ENCODE measurements around the gene MC1R.
"Not testable (repeated sequence)": the region's sequence is repeated elsewhere in the genome, so short reads cannot be mapped to it uniquely, and the experiment has no call there.

The MC1R gene

DNA sequence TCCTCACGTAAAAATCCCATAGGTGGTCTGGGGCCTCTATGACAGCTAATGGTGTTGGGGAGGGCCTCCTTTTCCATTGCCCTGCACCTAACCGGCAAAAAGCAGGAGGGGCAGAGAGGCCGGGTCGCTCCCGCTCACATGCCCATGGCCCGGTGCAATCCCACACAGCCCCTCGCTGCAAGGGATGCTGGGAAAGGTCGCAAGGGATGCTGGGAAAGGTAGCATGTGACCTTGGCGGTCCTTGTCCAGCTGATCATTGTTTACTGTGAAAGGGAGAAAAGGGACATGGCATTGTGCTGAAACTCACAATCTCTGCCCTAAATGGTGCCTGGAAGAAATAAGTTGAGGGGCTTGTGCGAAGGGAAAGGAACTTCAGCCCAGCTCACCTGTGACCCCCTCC is 39.9 kb downstream of the MC1R start:
- DNase-seq (ENCODE audit: low read depth in 2 of 2), result no peak

GRCh38 chr16:89960966-89961365 is 42.3 kb downstream of the MC1R start:
- no peak for DNase-seq (ENCODE audit: low read depth in 2 of 2)

DNA sequence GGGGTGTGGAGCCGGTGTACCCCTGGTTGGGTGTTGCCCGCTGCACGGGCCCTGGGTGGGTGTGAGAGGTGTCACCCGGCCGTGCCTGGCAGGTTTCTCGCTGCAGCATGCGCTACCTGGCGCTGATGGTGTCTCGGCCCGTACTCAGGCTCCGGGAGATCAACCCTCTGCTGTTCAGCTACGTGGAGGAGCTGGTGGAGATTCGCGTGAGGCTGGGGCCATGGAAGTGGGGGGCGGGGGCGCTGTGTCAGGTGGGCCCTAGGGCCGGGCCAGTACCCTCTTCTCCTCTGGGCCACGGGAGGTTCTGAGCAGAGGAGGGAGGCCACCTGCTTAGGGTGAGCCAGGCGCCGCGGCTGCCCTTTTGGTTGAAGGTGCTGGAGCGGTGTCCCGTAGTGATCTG is 43.3 kb downstream of the MC1R start:
- no peak for DNase-seq (ENCODE audit: low read depth in 2 of 2)

DNA sequence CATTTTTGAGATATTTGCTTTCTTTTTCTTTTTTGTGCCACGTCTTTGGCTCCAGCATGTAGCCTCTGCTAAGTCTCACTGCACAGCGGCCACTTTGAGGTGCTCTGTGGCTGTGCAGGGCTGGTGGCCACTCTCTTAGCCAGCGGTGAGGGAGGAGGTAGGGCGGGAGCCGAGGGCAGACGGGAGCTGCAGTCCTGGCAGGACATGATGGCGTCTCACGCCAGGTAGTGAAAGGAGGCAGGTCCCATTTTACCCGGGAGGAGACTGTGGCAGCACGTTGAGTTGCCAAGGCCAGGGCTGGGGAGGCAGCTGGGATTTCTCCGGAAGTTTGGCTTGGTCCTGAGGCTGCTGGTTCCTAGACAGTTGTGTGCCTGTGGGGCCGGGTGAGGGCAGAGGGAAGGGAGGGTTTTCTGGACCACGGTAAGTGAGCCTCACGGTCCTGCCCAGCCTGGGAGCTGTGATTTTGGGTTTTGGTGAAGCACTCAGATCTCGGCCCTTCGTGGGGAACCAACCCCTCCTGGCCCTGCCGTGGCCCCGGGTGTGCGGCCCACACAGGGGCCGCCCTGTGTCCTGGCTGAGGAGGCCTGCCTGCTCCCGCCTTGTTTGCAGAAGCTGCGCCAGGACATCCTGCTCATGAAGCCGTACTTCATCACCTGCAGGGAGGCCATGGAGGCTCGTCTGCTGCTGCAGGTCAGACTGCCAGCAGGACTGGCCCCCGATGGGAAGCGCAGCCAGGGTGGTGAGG is 44.3 kb downstream of the MC1R start:
- DNase-seq (ENCODE audit: low read depth in 2 of 2), result no peak

- no peak for DNase-seq (ENCODE audit: low read depth in 2 of 2)
Observed at GRCh38 chr16:89964201-89964600, 45.5 kb downstream of the MC1R start.

- DNase-seq (ENCODE audit: low read depth in 2 of 2), result no peak
Observed at GRCh38 chr16:89965447-89966225, 47.0 kb downstream of the MC1R start.

DNA sequence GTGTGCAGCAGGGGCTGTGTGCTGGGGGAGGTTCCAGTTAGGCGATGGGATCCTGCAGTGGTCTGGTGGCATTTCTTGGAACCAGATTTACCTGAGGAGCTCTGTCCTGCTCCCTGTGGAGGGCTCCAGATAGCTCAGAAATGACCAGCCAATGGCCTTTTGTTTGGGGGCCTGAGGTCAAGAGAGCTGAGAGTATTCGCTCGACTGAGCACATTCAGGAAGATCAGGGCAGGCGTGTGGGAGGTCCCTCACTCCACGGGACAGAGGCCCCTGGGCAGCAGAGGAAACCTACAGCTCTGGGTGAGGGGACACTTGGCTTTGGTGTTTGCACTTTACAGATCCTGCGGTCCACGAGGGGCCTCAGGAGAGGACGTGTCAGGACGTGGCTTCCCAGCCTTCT is 48.1 kb downstream of the MC1R start:
- DNase-seq (ENCODE audit: low read depth in 2 of 2), result no peak

- DNase-seq (ENCODE audit: low read depth in 2 of 2), result not testable (repeated sequence)
Observed at GRCh38 chr16:89967436-89967835, 48.8 kb downstream of the MC1R start.

- not testable (repeated sequence) for DNase-seq (ENCODE audit: low read depth in 2 of 2)
Observed at GRCh38 chr16:89968074-89968473, 49.4 kb downstream of the MC1R start.

- no peak for DNase-seq (ENCODE audit: low read depth in 2 of 2)
Observed at GRCh38 chr16:89969741-89970410, 51.2 kb downstream of the MC1R start.

Measured in stimulated activated CD8-positive, alpha-beta memory T cell treated with anti-CD3 and anti-CD28 coated beads, Interleukin-15, amount 100 ng/mL, for 4 hours (primary cell).